OCI-LY3 (cell line): Measurements from ENCODE around the gene ADD2.

ENCODE experiments used
- CTCF ChIP-seq: fragments of 200-600, 300-600 bp; sonication (generic); IDR thresholded peaks from 2 replicates; pipeline ENCODE4 v1.5.1; 2014; ENCODE audit warnings: antibody characterized with exemption, low read length, low read depth
- EZH2phosphoT487 ChIP-seq: fragments of 200-600 bp; shearing (Covaris generic); IDR thresholded peaks from 2 replicates; pipeline ENCODE4 v1.6.1; 2018; ENCODE audit warnings: antibody characterized with exemption, mixed run types, low read depth

GRCh38 chr2:70795164-70795995, 27.4 kb upstream of the ADD2 start:
- no peak for TF ChIP-seq CTCF
- TF ChIP-seq EZH2phosphoT487: no peak
